CD4-positive, alpha-beta T cell treated with Interferon gamma for 1 hour (primary cell): ENCODE results near the gene SLC25A26.
"Not testable (repeated sequence)": the region's sequence is repeated elsewhere in the genome, so short reads cannot be mapped to it uniquely, and the experiment has no call there.

Source experiments
- DNase-seq: peaks from one replicate; pipeline ENCODE4 v3.0.0-alpha.2; 2020

Gene SLC25A26, protein sequence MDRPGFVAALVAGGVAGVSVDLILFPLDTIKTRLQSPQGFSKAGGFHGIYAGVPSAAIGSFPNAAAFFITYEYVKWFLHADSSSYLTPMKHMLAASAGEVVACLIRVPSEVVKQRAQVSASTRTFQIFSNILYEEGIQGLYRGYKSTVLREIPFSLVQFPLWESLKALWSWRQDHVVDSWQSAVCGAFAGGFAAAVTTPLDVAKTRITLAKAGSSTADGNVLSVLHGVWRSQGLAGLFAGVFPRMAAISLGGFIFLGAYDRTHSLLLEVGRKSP

DNA sequence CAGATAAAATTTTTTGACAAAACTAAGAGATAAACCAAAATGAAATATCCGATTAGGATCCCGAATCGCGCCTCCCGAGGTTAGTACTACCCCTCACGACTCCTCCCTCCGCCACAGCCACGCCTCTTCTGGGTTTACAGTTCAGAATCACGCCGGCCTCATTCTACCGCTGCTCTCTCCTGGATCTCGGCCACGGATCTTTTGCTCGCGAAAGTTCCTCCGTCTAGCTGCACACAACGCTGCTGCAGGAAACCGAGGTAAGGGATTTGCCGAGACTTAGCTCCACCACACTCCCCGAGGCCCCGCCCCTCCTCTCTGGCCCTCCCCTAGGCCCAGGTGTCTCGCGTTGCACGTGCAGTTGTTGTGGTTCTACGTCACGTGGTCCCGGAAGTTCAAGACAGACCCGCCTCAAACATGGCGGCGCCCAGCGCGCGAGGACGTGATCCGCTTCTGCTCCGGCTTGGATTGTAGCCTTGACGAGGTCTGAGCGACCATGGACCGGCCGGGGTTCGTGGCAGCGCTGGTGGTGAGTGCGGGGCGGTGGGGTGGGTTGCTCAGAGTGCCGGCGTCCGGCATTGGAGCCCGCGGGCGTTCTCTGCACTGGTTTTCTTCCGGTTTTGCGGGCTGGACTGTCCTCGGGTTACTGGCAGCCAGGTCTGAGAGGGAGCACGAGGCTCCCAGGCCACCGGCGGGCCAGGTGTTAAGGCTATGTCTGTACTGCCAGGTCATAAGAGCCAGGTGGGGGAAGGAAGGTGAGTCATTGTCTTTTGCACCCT, at the start of gene SLC25A26:
TSS of gene SLC25A26 (plus strand) at position 400 of the 776 bp plus-strand sequence. CDS start at position 494, 94 bp downstream.
- peak; percentile 95 for DNase-seq

DNA sequence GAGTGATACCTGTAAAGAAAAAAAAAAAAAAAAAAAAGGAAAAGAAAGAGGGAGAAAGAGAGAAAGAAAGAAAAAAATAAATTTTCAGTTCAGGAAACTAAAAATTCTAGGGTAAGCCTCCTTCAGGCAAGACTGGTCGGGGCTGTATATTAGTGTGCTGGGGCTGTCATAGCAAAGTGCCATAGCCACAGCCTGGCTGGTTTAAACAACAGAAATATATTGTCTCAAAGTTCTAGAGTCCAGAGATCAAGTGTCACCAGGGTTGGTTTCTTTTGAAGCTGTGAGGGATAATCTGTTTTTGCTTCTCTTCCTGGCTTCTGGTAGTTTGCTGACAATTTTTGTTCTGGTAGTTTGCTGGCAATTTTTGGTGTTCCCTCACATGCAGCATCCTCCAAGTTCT, 48.4 kb upstream of the SLC25A26 start:
- no peak for DNase-seq

DNA sequence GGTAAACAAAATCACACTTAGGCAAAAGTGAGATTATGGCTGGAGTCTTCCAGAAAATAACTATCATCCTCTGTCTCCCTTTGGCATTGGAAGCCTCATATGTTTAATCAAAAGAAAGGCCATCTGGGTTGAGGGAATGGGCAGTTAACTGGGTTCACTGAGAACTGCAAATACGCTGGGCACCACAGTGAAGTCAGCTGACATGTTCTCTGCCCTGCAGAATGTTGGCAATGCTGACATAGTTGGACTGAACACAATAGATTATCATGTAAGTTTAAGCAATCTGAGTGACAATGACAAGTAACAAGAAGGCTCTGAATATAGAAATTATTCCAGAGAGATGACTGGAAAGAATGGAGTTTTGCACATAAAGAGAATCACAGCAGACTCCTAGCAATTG, 43.8 kb upstream of the SLC25A26 start:
- no peak for DNase-seq

DNA sequence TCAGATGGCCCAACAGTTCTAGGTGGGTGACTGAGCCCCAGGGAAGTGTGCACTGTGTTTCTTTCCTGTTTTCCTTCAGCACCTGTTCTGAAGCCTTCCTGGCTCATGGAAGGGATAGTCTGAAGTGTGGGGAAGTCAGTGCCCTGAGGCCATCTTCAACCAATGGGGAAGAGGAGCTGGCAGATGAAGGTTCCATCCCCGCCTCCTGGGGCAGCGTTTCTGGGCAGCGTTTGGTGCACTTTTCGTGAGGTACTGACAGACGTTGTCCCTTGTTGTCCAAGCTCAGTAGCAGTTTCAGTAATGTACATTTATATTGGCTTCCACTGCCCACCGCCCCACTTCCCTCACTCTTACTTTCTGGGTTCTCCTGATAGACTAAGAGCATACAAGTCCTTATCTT, 42.6 kb upstream of the SLC25A26 start:
- no peak for DNase-seq

DNA sequence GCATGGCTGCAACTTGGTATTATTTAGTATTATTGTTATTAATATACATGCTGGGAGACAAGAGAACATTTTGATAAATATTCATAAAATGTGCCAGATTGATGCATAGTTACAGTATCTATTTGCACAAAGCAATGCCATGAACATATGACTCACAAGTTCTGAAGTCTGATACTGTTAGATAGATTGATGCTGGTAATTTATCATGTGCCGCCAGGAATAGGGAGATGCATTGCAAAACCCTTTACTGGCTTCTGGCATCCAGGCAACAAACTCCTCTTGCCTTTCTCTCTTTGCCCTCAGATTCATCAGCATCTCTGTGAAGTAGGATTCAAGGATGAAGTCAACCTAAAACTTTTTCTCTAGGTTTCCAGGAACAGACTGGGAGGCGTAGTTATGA, 41.0 kb upstream of the SLC25A26 start:
- no peak for DNase-seq

DNA sequence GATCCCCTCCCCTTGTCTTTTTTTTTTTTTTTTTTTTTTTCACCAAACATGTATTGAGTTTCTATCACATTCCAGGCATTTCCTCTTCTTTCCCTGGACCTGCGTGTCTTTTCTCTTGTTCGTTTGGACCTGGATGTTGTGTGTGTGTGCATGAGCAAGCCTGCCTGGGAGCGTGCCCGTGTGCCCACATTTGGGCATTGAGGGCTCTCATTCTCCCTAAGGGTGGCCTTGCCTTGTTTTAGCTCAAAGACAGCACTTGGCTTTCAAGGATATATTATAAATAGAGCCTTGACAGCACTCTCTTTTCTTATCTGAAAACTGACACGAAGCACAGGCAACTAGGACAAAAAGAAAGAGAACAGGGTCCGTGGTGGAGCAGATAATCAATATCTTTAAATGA, 39.0 kb upstream of the SLC25A26 start:
- no peak for DNase-seq

DNA sequence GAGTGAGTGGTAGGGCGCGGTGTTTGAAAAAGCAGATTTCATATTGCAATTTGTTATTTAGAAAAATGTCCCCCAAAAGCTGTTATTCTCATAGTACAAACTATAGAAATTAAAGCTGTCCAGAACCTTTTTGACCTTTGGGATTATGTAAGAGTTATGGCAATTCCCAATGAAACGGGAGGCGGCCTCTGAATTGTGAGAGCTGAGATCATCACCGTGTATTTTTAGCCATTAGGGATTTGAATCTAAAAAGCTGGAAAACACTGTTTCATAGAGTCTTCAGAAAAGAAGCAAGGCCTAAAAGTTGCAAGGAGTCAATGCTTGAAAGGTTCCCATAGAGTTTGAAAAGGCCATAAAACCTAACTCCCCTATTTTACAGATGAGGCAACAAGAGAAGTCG, 38.6 kb upstream of the SLC25A26 start:
- DNase-seq: no peak

DNA sequence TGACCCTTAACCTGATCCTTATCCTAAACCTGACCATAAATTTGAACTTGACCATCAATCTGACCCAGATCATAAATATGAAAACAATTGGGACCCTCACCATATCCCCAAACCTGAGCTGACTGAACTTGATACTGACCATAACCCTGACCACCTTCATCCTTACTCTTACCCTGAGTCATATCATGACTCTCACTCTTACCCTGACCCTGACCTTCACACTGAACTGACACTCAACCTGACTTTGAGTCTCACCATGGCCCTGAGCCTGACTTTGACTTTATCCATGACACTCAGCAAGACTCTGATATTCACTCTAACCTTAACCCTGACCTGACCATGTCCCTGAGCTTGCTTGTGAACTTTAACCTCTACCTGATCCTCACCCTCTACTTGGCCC, 34.3 kb upstream of the SLC25A26 start:
- DNase-seq: no peak

DNA sequence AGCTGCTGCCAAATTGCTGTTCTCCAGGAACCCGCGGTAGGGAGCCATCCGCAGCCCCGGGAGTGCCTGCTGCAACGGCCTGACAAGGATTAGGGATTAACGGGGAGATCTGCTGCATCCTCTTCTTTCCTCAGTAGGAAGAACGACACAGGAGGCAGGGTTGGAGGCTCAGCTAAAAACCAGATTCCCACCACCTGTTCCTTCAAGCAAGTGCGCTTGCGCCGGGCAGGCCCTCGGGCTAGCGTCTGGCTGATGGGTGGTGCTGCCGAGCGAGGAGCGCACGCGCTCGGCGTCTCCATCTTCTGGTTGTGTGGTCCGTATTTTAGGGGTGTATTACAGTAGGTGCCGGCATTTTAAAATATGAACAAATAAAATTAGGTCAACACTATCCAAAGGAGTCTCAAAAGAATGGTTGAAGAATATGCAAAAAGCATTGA, 25.4 kb upstream of the SLC25A26 start:
- DNase-seq: no peak

DNA sequence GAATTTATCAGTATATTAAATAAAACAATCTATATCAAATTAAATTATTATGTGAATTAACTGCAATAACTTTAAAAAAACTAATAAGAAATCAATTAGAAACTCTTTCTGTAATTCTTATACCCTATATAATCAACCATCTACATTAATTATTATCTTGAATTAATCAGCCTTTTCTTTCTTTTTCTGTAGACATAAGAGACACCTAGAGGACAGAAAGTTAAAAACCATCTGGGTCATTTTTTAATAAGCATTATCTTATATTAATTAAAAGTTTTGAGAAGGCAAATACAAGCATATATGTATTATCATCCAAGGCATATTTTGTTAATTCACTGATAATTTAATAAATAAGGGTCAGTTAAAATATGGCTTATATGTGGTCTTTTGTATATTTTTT, 24.2 kb upstream of the SLC25A26 start:
- DNase-seq: no peak

DNA sequence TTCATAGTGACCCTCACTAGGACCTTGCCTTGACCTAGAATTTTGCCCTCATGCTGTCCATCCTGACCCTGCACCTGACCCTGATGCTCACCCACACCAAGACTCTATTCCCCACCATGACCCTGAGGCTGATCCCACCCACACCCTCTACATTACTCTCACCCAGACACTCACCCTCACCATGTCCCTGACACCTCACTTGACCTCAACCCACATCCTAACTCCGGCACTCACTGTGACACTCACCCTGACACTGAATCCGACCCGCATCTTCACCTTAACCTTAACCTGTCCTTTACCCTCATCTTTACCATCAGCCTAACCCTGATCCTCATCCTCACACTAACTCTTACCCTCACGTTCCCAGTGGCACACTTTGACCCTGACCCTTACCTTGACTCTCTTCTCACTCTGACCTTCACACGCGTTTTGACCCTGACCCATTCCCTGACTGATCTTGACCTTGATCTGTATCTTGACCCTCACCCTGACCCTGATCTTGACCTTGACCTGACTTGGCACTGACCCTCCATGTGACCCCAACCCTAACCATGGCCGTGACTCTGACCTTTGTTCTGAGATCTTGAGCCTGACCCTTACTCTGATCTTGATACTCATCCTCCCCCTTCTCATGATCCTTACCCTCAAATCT, 22.2 kb upstream of the SLC25A26 start:
- no peak for DNase-seq

DNA sequence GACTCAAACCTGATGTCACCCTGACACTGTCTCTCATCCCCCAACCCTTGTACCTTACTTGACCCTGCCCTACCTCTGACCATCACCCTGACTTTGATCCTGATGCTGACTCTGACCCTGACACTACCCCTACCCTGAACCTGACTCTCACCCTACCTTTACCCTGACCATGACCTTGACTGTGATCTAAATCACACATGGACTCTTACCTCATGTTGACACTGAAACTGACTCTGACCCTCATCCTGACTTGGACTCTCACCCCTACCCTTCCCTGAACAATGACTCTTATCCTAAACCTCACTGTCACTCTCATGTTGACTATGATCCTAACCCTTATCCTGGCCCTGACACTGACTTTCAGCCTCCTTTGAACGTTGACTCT, 21.7 kb upstream of the SLC25A26 start:
- no peak for DNase-seq

DNA sequence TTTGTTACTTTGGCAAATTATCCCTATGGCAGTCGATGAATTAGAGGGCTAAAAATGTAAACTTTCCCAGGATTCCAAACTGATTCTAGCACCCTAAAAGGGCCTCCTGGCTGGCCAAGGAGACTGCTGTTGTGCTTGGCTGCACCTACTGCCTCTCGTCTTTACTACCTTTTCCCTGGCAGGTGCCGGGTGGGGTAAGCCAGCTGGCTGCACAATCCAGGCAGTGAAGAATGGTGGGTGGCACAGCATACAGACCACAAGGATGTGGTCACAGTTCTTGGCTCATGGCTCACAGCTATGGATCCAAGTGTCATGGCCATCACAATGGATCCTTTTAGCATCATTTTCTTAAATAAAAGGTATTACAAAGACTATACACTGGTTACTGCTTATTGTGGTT, 20.7 kb upstream of the SLC25A26 start:
- DNase-seq: no peak

DNA sequence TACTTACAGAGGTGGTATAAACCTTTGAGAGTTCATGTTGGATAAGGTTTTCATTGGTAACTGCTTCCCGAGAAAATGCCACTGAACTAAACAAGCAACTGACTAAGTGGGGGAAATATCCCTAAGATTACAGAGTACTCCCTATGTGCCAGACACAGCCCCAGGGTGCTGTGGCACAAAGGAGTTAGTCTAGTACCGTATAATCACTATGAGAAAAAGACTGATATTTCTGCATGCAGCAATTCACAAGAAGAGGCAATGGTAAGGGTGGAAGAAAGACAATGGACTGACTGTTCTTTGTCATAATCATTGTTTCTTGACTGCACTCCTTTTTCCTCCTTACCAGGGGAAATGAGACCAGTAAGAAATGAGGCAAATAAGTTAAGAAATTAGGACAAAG, 20.0 kb upstream of the SLC25A26 start:
- no peak for DNase-seq

DNA sequence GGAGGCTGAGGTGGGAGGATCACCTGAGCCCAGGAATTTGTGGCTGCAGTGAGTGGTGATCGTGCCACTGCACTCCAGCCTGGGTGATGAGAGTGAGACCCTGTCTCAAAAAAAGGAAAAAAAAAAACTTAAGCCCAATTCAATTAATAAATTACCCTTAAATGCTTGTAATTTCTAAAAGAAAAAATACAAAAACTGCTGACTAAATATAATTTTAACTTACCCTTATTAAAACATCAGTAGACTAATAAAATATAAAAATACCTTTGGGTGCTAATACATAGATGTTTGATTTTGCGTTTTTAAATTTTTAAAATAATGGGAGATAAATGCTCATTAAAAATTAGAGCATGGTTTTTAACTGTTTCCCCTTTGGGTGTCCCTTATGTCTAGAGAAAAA, 17.5 kb upstream of the SLC25A26 start:
- no peak for DNase-seq

DNA sequence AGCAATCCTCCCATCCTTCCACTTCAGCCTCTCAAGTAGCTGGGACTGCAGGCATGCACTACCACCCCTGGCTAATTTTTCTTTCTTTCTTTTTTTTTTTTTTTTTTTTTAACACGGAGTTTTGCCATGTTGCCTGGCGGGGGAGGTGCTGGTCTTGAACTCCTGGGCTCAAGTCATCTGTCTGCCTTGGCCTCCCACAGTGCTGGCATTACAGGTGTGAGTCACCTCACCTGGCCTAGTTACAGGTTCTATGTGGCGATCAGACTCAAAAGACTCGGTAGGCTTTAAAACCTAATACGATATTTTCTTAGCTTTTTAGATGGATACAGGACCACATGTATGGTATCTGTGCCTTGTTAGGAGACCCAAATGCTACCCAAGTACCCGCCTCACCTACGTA, 14.0 kb upstream of the SLC25A26 start:
- DNase-seq: no peak

DNA sequence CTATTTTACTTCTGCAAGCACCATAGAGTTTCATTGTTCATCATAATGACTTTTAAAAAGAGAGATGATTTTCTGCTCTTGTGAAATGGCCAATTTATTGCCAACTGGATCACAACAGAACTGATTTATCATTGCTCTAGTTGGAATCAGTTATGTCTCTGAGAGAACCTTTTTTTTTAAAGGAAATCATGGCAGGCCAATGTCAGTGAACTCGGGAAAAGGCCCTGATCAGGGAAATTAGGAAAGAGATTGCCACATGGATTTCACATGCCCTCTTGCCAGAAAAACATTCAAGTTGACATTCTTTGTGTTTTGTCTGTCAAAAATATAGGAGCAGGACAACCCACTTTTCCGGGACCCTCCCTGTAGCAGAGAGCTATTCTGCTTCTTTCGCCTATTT, 12.6 kb upstream of the SLC25A26 start:
- no peak for DNase-seq

DNA sequence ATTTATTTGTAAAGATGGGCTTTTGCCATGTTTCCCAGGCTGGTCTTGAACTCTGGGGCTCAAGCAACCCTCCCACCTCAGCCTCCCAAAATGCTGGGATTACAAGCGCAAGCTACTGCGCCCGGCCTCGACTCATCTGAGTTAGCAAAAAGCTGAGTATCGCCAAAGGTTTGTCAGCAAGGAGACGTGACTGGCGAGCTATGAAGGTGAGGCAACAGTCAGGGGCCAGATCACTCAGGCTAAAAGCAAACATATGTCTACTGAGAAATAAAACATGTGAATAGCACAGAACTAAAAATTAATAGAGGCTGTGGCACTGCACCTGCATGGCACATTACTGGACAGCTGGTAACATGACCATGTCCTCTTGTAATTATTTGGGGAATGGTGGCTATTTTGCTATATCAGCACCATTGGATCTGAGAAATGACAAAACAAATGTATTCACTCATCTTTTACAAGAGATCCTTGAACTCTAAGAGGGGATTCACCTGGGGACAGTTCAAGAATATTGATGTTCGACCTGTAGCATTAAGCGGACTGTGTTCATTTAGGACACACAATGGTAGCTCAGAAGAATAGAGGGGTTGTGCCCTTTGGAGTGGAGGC, 10.0 kb upstream of the SLC25A26 start:
- no peak for DNase-seq

DNA sequence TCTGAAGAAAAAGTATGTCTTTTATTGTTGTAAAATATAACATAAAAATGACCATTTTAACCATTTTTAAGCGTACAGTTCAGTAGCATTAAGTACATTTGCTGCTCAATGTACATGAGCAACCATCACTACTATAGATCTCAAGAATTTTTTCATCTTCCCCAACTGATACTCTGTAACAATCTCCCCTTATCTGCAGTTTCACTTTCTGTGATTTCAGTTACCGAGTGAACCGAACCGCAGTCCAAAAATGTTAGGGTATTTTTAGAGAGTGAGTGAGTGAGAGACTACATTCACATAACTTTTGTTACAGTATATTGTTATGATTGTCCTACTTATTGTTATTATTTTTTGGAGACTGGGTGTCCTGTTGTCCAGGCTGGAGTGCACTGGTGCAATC, 9.0 kb upstream of the SLC25A26 start:
- DNase-seq: no peak

DNA sequence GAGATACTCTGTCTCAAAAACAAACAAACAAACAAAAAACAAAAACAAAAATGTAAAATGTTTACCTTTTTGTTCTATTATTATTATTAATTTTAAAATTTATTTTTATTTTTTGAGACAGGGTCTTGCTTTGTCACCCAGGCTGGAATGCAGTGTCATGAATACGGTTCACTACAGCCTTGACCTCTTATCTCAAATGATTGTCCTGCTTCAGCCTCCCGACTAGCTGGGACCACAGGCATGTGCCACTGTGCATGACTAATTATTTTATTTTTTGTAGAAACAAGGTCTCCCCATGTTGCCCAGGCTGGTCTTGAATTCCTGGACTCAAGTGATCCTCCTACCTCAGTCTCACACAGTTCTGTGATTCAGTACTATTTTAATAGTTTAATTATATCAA, 5.7 kb upstream of the SLC25A26 start:
- no peak for DNase-seq

DNA sequence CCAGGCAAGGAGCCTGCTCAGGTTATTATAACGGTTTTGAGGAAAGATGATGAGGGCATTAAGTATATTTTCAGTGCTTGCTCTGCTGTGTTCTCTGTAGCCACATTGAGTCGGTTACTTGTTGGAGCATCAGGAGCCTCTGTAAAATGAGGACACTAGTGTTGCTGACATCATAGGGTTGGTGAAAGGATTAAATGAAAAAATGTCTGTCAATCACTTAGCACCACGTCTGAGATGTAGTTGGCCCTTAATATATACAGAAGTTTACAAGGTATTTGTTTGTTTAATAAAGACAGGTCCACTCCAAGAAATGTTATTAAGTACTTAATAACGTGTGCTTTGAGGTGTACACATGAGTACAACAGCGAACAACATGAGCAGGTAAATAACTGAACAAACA, 735 bp upstream of the SLC25A26 start:
- no peak for DNase-seq

DNA sequence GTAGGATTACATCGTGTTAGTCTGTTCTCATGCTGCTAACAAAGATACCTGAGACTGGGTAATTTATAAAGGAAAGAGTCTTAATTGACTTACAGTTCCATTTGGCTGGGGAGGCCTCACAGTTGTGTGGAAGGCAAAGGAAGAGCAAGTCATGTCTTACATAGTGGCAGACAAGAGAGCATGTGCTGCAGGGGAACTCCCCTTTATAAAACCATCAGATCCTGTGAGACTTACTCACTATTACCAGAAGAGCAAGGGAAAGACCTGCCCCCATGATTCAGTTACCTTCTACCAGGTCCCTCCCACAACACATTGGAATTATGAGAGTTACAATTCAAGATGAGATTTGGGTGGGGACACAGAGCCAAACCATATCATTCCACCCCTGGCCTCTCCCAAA, 3.4 kb downstream of the SLC25A26 start:
- DNase-seq: no peak

DNA sequence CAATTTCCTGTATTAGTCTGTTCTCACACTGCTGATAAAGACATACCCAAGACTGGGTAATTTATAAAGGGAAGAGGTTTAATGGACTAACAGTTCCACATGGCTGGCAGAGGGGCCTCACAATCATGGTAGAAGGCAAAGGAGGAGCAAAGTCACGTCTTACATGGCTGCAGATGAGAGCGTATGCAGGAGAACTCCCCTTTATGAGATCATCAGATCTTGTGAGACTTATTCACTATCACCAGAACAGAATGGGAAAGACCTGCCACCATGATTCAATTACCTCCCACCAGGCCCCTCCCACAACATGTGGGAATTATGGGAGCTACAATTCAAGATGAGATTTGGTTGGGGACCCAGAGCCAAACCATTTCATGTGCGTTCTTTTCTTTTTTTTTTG, 5.3 kb downstream of the SLC25A26 start:
- DNase-seq: not testable (repeated sequence)

DNA sequence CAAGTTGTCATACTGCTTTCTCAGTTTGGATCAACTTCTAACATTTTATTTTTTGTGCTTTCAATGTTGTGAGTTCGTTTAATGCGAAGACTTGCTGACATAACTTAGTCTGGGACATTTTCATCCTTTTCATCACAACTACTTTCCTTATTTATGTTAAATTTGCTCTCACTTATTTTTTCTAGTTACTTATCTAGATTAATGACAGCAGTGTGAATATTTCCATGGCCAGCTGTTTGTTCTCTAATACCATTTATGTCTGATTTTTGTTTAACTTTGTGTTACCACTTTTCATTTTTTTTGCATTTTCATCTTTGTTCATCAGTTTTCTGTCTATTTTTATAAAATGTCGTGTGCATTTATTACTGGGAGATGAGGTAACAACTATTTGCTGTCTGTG, 6.2 kb downstream of the SLC25A26 start:
- DNase-seq: no peak
